Dermis microvascular lymphatic vessel endothelial cell (primary cell): ENCODE measurements around the gene RASSF1. TPM values are rescaled to one million over a fixed set of nuclear protein-coding genes. Genes with fewer than 3 reads are reported as not detected.
A peak's percentile ranks its signal among the peaks of the same experiment; 100 is the strongest.

Source experiments
- DNase-seq, 2 donors: peaks; one replicate each; pipeline versions ENCODE4 v3.0.0 to v3.0.0-alpha.2; 2010; ENCODE audit warnings: low read depth in 2 of 2
- total RNA-seq: library from RNA; depleted of rRNA; stranded (reverse); fragments of >200 nt; gene quantifications from 2 replicates; pipeline ENCODE4 v1.2.1, GENCODE V29; 2014

Gene RASSF1
- total RNA-seq, 1 donor from 2014 or later, result 12.6 TPM

DNA sequence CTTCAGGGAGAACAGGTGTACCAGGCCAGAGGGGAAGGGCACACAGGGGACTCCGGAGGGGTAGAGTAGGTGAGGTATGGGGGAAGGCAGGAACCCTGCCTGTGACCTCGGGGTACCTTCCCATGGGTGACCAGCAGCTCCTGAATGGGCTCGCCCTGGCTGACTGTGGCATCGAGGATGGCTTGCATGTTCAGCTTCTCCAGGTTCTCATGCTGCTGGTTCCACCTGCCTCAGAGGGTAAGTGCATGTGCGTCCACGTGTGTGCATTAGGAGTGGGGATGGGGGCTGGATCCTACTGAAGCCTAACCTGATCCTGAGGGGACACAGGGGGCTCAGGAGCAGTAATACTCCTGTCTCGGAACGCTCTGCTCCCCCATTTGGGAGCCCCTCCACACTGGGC lies 4.4 kb upstream of the RASSF1 start:
- DNase-seq, result no peak

DNA sequence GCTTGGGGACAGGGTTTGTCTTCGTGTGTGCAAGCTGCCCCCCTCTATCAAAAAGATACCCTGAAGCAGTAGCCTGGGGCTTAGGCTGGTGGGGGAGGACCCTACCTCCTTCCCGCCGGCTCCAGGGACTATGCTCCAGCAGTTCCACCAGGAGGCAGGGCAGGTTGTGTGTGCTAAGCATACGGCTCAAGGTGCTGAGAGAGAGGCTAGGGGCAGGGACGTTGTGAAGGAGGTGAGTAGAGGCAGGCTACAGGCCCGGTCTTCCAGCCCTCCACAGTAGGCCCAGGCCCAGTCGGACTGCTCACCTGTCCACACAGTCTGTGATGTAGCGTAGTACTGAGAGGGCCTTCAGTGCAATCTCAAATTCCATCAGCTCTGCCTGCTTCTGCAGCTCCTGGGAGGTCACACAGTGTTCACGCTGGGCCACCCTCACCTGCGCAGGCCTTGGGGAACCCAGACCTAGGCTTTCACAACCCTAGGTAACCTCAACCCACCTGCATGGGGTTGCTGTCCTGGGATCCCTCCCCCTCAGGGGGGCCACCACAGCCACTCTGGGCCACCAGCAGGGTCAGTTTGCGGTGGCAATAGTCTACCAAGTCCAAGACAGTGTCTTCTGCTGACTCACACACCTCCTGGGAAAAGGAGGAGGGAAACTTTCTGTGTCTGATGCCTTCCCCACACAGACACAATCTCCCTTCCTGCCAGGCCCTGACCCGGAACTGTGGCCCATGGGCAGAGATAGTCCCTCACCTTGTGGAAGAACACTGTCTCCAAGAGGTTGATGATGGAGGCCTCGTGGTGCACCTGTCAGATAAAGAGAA lies 2.4 kb upstream of the RASSF1 start:
- DNase-seq, result no peak

DNA sequence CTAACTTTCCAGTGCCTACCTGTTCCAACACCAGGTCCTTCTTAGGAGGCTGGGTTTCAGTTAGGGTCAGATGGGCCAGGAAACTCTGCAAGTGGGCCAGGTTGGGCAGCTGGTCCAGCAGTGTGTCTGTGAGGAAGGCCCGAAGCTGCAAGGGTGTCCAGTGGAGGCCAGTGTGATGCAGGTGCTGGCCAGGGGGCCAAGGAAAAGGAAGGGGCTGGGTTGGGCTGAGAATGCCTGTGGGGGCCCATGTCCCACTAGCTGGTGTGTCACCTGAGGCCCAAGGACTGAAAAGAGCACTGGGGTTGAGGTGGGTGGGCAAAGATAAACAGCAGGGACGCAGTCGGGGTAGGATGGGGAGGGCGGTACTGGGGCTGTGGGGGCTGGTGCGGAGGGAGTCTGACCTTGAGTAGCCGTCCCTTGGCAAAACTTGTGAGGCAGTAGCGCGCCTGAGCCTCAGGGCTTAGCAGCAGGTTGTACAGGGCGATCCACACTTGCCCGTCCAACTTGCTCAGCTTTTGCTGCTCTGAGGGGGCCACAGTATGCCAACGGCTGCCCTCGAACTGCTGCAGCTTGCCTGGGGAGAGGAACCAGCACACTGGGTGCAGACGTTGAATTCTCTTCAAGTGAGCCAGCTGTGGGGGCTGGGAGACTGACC lies 1.5 kb upstream of the RASSF1 start:
- no peak for DNase-seq

DNA sequence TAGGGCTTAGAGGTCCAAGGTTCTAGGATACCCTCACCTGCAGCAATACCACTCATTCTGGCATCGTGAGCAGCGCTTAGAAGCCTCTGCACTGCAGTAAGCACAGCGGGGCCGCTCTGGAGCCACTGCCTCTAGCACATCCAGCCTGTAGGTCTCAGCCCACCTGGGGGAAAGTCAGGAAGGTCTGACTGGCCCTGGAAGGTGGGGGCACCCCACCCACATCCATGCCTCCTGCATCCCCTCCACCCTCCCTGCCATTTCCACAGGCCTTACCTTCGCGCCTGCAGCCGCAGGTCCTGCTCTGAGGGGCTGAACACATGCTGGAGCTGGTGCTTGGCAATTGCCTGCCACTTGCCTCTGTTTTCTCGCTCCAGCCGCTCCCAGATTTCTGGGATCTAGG lies 901 bp upstream of the RASSF1 start:
- no peak for DNase-seq

DNA sequence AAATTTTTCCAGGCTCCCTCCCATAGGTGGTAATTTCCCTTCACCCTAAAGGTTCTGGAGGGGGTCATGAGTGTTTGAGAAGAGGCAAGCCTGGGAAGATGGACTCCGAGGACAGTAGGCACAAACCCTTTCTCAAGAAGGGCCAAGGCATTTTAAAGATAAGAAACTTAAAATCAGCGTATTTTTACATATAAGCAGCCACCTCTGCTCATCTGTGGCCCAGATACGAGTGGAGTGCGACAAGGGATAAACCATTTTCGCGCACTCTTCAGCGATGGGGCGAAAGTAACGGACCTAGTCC lies 539 bp downstream of the RASSF1 start:
- DNase-seq, result no peak

DNA sequence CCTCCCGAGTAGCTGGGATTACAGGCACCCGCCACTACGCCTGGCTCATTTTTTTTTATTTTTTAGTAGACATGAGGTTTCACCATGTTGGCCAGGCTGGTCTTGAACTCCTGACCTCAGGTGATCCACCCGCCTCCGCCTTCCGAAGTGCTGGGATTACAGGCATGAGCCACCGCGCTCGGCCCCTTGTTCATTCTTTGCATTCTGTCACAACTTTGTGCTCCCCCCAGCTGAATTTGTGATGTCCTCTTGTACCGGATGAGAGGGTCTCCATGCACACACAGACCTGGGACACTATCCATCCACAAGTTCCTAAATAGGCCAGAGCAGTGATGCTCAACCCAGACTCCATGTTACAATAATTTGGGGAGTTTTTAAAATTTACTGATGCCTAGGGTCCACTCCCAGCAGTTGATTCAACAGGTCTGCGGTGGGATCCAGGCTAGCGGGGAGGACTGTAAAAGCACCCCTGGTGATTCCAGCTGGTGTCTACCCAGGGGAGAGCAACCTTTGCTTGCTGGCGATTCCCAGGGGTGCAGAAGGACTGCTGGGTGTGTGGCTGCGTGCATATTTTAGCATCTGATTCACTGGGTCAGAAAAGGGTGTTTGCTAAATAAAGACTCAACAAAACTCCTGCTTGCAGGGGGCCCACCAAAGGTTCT lies 1.0 kb downstream of the RASSF1 start:
- DNase-seq, result no peak

DNA sequence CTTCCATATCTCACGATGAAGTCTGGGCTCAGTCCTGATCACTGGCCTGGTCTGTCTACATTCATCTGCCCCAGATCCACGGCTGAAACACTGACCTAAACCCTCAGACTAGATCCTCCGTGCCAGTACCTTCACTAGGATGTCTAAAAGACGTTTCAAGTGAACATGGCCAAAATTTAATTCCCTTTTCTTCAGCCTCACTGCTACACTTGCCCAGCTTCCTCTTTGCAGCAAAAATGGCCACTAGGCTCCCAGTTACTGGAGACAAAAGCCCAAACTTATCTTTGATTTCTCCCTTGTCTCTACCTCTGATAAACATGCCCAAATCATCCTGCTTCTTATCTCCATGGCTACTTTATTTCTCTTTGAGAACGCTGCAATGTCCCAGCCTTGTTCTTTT lies 1.7 kb downstream of the RASSF1 start:
- DNase-seq, result no peak

DNA sequence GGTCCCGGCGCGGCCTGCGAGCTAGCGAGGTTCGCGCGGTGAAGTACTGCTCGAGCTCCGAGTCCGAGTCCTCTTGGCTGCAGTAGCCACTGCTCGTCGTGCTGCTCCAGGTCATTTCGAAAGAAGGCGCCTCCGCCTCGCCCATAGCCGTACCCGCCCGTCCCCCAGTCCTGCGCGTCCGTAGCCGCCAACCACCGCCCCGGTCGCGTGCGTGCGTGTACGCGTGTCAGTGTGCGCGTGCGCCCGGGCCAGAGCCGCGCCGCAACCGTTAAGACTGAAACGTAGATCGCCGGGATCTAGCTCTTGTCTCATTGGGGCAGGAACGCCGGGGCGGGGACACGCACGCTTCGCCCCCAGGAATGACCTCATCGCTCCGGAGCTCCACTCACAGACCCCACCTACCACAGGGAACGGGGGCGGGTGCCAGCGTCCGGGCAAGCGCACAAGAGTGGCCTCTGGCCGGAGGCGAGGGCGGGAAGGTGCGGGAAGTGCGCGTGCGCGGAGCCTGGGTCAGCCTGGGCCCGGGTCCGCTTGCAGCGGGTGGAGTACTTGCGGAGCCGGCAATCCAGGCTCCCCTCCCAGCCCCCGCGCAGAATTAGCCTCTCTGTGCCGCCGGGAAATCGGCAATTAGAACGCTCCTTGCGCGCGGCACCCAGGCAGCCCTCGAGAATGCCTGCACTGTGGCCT lies 3.3 kb downstream of the RASSF1 start:
- DNase-seq, result peak; percentile 97 to 99

DNA sequence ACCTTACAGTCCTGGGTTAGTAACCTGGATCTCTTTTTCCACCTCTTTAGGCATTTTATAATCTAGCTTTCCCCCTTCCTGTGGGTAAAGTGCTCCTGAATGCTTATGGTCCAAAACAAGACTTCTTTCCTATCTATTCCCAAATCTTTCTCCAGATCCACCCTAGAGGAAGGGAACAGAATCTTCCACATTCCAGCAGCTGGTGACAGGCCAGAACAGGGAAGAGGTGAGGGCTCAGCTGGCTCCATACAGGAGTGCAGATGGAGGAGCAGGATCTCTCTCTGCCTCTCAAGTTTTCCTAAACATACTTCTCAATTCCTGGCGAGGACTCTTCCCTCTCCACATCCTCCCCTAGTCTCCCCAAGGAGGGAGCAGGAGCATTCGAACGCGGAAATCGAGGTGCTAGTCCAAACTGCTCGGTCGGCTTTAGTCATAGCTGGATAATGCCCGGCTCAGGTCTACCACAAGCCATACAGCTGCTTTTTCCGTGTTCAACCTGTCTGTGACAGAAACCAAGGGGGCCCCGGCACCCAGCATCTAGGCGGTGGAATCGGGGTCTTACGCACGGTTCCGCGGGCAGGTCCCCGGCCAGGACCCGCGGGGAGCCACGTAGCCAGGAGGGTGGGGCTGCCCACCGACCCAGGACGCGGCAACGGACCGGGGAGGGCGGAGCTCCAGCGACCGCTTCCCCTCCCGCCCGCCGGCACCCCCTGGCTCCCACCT lies 4.0 kb downstream of the RASSF1 start:
- peak in 1 of 2 donors; percentile 36 for DNase-seq

DNA sequence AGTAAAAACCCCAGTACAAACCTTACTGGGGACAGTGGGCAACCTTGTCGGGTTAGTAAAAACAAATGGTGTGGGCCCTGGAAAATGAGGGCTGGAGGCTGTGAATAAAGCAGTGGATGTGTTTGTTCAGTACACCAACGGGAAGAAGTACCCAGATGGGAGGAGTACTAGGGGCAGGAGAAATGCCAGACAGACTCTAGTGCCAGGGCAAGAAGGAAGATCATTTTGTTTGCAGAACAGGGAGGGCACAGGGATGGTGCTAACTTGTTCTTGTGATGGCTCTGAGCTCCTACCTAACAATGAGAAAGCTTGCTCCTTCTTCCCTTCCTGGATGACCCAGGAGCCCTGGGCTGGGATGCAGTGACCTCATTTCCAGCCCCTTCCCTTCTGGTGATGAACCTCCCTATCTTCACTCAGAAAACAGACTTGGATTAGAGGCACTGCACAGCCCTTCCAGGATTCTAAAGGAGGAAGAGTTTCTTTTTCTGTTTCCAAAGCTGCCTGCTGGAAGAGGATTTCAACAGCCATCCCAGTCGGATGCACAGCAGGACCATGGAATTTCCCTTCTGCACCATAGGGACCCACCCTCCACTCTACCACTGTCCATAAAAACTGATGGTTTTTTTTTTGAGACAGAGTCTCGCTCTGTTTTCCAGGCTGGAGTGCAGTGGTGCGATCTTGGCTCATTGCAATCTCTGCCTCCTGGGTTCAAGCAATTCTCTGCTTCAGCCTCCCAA lies 6.1 kb downstream of the RASSF1 start:
- peak in 1 of 2 donors; percentile 65 for DNase-seq

DNA sequence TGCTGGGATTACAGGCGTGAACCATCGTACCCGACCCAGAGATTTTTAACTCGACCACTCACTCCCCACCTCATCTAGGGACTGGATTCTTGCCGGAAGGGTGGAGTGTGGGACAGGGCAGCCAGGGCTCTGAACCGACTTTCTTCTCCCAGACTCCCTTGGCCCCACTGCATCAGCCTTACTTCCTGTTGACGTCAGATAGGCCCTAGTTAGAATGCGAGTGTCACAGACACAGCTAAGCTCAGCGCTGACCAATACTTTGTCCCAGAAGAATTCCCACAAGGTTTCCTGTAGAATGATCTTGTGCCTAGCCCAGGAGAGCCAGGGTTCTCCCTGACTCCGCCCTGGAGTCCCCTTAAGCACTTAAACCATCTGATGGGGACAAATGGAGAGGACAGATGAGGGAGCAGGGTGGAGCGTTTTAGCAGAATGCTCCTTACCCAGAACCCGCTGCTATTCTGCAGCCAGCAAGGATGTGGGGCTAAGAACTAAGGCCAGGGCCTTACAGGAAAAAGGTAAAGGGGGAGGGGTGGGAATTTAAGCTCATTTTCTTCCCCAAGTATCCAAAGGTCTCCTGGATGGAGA lies 6.8 kb downstream of the RASSF1 start:
- peak in 1 of 2 donors; percentile 88 for DNase-seq

DNA sequence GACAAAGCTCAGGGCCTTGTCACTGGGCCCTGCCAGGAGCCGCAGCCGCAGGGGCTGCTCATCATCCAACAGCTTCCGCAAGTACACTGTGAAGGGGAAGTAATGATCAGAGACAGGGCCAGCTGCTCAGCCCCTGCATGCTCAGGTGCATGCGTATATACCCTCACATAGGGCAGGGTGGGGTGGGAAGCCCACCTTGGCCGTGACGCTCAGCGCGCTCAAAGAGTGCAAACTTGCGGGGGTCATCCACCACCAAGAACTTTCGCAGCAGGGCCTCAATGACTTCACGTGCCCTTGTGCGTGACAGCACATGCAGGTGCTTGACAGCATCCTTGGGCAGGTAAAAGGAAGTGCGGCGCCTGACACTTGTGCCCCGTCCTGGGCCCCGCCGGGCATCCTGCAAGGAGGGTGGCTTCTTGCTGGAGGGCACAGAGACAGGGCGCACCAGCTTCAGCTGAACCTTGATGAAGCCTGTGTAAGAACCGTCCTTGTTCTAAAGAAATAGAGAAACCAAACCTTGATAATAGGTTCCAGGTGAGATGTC lies 9.2 kb downstream of the RASSF1 start:
- DNase-seq, result no peak

DNA sequence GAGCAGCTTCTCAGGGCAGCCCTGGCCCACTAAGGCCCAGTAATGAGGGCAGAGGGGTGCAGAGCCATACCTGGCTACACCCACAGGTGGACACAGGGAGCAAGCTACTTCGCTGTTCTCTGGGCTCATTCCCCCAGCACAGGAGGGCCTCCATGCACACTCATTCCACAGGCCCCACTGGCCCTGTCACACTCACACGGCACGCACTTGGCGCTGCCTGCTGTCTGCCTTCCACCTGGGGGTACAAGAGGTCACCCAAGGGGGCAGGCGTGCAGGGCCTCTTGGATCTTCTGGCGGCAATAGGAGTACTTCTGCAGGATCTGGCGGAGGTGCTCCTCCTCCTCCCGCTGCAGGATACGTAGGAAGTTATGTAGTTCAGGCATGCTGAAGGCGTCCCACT lies 10.3 kb downstream of the RASSF1 start:
- no peak for DNase-seq

DNA sequence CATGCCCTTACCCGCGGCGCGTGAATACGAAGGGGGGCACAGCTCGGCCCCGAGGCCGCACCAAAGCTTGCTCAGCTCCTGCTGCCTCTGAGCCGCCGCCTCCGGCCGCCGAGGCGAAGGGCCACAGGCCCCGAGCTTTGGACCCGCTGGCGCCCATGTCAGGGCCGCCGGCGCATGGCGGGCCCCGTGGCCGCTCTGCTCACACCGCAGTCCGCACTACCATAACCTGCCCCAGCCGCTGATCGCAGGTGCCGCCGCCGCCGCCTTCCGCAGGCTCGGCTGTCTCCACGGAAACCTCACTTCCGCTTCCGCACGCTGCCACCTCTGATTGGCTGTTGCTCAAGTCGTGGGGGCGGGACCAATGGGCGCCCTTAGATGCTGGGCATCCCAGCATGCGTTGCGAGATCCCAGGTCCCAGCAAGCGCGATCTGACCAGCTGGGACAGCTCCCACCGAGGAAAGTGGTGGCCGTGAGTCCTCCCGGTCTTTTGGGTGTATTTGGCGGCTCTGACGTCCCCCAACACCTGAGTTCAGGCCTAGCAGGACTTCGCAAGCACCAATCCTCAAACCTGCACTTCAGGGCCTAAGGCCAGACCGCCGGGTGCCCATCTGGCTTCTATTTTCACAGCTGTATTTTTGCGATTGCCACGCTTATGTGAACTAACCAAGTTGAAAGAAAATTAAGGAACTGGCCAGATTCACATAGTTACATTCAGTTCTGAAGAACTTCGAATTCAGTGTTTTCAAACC lies 12.5 kb downstream of the RASSF1 start, which contains the start of gene TUSC2:
TSS of gene TUSC2 (minus strand) at position 281 of the 749 bp plus-strand sequence. CDS start at position 157, 124 bp downstream.
- DNase-seq, result peak; percentile 93 to 98

DNA sequence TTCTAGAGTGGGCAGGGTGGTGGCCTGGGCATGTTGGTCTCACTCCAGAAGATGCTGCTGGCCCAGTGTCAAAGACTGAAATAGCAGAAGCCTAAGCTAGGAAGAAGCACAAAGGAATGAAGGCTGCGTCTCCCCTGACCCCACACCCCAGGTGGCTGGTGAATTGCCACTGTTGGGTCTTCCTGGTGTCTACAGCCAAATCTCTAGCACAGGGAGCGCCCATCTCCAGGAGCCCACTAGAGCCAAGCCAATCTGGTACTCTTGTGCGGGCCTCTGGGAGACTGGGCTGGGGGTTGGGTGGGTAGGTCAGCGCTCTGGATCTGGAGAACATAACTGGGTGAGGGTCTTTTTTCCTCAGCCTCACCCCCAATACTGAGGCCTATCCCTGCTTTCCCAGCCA lies 13.5 kb downstream of the RASSF1 start:
- no peak for DNase-seq

DNA sequence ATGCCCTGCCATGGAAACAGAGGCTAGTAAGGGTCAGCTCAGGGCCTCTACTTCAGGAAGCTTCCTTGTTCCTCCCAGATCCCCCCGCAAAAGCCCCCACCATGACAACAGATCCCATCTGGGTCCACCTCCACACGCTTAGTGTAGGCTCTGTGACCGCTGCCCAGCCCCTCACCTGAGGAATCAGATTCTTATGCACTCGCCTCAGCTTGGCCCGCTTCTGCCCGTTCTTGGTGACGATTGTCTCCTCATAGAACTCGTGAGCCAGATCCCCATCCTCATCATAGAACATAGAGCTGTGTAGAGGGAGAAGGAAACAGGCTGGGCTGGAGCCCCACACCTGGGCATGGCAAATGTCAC lies 14.5 kb downstream of the RASSF1 start:
- DNase-seq, result no peak

DNA sequence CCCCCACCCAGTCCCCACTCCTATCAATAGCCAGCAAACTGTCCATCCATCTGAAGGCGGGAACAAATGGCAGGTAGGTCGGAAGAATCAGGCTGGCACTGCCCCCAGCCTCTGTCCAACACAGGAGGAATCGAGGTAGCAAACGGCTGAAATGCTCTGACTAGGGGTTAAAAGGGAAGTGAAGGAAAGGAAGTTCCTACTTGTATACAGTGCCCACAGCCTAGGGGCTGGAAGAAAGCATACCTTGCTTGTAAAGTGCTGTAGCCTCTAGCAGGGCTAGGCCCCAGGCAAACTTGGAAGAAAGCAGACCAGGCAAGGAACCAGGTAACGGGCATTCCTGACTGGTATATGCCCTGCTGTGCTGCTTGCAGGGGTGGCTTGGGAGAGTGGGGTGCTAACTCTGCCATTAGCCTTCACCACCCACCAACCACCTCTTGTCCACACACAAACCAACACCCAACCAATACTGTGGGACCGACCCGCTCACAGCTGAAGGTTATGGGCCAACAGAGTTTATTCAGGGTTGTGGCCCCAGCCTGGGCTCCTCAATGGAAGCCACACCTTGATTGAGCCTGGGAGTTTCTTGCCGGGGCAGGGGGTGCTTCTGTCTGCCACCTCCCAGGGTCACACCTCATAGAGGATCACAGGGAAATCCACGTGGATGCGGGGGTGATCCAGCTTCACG lies 15.0 kb downstream of the RASSF1 start:
- no peak for DNase-seq

DNA sequence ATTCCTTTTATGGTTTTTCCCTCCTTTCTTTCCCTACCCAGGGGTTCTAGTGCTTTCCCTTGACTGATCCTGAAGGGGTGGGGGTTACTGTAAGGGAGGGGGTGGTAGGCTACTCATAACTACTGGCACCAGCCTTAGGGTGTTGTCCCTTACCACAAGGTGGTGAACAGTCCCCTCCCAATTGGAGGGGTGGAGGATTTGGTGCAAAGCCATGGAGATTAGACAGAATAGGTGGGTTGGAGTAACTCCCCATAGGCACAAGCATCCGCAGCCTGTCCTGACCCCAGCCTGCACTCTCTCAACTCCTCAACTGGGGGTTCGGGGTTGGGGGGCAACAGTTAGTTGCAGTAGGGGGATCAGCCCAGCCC lies 15.5 kb downstream of the RASSF1 start:
- DNase-seq, result no peak
